GM06990 (cell line): ENCODE data around the gene DHX34.
A peak's percentile ranks its signal among the peaks of the same experiment; 100 is the strongest.

ENCODE experiments used
- DNase-seq: peaks from one replicate; pipeline ENCODE4 v3.0.0-alpha.2; 2011; ENCODE audit not compliant: insufficient read length; ENCODE audit errors: extremely low read depth
- H3K27me3 ChIP-seq: replicated peaks from 2 replicates; pipeline ENCODE4 v1.6.0; 2011; ENCODE audit warnings: low read length; ENCODE audit not compliant: control insufficient read depth, insufficient read depth
- H3K36me3 ChIP-seq: 2 replicates; pipeline ENCODE4 v1.5.1; 2011; ENCODE audit warnings: low read length; ENCODE audit not compliant: control insufficient read depth, insufficient read depth
- H3K4me3 ChIP-seq: replicated peaks from 2 replicates; pipeline ENCODE4 v1.5.1; 2011; ENCODE audit warnings: low read depth, mild to moderate bottlenecking, control low read depth, low read length
- CTCF ChIP-seq: IDR thresholded peaks from 2 replicates; pipeline ENCODE4 v1.5.1; 2011; ENCODE audit warnings: low read length, control low read depth, mild to moderate bottlenecking, inconsistent platforms; ENCODE audit not compliant: insufficient read depth, poor library complexity, severe bottlenecking

DHX34 gene

GRCh38 chr19:47353307-47353712, 4.2 kb downstream of the DHX34 start:
- Histone ChIP-seq H3K27me3 (no peaks in the 10 kb centered on the region), H3K36me3 (peaks cover 18% of the 10 kb centered on the region), H3K4me3 (no peak overlapping the region)
- no peak for DNase-seq
- no peak for TF ChIP-seq CTCF

GRCh38 chr19:47356900-47357299, 7.8 kb downstream of the DHX34 start:
- peaks cover 31% of the 10 kb centered on the region for H3K36me3 ChIP-seq
- H3K4me3 ChIP-seq: no peak overlapping the region
- DNase-seq: no peak
- TF ChIP-seq CTCF: no peak
- no peaks in the 10 kb centered on the region for H3K27me3 ChIP-seq

GRCh38 chr19:47357788-47358680, 8.9 kb downstream of the DHX34 start:
- peak; percentile 34 for TF ChIP-seq CTCF
- Histone ChIP-seq H3K27me3 (no peaks in the 10 kb centered on the region), H3K4me3 (no peak overlapping the region), H3K36me3 (peaks cover 35% of the 10 kb centered on the region)
- DNase-seq: no peak

- peaks cover 33% of the 10 kb centered on the region for H3K36me3 ChIP-seq
- DNase-seq: no peak
Observed at GRCh38 chr19:47358936-47359335, 9.8 kb downstream of the DHX34 start.

GRCh38 chr19:47362321-47362720, 13.2 kb downstream of the DHX34 start:
- TF ChIP-seq CTCF: no peak
- Histone ChIP-seq H3K36me3 (peaks cover 31% of the 10 kb centered on the region), H3K27me3 (no peaks in the 10 kb centered on the region), H3K4me3 (no peak overlapping the region)
- DNase-seq: no peak

More at GRCh38 chr19:47358936-47359335, 9.8 kb downstream of the DHX34 start:
- no peak for TF ChIP-seq CTCF
- Histone ChIP-seq H3K27me3 (no peaks in the 10 kb centered on the region), H3K4me3 (no peak overlapping the region)
